Muscle of back (tissue), 11 donors: ENCODE results near the gene LAMC1. TPM values are rescaled to one million over a fixed set of nuclear protein-coding genes. Genes with fewer than 3 reads are reported as not detected.

Experiments
- DNase-seq, 3 donors: peaks; one replicate each; pipeline versions ENCODE4 v3.0.0 to v3.0.0-alpha.2; 2013
- polyA plus RNA-seq, 10 donors: library from polyadenylated mRNA; unstranded; fragments of 120-200 nt; gene quantifications; one replicate each; pipeline ENCODE4 v1.2.1, GENCODE V29; 2013; ENCODE audit not compliant: insufficient read length in 10 of 10

Gene LAMC1
- polyA plus RNA-seq, 10 donors = 272 to 386 (median 317) TPM

DNA sequence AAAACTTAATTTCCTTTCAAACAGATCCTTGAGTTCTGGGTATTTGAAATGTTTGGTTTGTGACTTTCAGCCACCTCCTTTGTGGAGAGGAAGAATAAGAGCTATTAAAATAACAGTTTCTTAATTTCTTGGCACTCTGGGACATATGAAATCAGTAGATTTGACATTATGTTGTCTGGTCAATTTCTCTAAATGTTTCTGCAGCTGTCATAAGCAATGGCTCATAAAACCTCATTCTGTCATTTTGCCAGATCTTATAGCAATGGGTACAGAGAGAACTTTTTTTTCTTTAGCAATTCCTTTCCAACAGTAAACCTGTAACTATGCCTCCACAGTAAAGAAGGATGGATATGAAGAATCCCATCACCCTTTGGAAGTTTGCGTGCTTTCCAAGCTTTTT, 52.6 kb downstream of the LAMC1 start:
- DNase-seq = no peak

GRCh38 chr1:183077097-183077496, 53.9 kb downstream of the LAMC1 start:
- DNase-seq = no peak

GRCh38 chr1:183079712-183080388, 56.6 kb downstream of the LAMC1 start:
- no peak for DNase-seq

- no peak for DNase-seq
These were observed 57.2 kb downstream of the LAMC1 start for GRCh38 chr1:183080406-183080805.

DNA sequence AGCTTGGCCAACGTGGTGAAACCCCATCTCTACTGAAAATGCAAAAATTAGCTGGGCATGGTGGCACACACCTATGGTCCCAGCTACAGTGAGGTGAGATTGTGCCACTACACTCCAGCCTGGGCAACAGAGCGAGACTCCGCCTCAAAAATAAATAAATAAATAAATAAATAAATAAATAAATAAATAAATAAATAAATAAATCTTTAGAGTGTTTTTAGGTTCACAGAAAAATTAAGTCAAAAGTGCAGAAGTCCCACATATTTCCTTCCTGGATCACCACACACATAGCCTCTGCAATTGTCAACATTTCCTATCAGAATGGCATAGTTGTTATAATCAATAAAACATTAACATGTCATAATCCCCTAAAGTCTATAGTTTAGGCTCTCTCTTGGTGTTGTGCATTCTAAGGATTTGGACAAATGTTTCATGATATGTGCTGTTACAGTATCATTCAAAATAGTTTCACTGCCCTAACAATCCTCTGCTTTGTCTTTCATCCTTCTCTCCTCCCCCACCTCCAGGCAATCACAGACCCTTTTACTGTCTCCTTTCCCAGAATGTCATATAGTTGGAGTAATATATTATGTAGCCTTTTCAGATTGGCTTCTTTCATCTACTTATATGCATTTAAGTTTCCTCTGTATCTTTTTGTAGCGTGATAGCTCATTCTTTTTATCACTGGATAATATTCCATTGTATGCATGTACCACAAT, 58.3 kb downstream of the LAMC1 start:
- DNase-seq = no peak

DNA sequence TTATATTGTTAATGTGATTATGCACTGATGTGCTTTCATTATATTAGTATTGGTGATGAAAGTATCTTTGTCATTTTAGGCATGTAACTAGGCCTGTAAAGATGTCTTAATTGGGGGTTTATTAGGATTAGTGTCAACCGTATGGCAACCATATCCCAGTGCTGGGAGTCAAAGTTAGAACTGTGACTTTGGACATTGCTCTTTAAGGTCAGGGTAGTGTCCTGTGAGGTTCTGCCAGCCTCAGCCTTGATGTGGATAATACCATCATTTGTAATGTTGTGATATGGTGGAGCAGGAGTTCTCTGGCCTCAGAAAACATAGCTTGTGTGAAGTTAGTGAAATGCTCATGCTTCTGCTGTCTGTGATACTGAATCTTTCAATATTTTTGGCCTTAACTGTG, 59.4 kb downstream of the LAMC1 start:
- DNase-seq = no peak

DNA sequence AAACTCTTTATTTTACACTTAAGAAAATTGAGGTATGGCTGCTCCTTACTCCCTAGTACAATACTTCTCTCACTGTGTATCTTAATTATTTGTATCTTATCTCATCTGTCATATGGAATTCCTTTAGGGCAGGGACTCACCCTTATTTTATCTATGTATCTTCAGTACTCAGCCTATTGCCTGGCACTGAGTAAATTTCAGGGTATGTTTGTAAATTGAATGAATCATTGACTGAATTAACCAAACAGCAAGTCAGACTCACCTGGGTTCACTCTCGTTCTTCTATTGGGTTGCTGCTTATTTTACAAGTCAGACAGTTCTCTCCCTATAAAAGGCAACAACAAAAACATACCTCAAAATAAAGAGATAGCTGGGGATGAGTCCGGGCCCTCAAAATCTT, 63.8 kb downstream of the LAMC1 start:
- no peak for DNase-seq

DNA sequence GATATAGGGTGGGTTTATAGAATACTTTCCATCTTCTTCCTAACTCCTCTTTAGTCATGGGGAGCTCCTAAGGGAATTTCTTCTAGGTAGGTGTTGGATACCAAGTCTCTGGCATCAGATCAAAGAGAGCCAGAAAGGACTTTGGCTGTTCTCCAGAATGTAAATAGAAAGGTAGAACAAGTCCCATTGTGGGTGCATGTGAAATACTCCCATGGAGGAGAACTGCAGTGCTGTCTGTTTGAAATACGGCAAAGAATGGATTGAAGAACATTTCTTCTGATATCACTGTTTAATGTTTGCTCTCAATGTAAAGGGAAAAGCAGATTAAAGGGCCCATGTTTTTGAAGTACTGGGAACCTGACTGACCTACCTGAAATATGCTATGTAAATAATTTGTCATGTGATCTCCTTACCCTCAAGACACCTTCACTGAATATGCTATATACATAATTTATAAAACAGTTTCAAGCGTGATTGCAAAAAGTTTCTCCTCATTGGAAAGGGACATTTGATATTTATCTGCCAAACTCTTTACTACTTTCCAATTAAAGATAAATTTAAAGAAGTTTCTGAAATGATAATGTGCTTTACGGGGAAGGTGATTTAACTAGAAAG, 65.9 kb downstream of the LAMC1 start:
- DNase-seq = no peak

GRCh38 chr1:183090391-183091006, 67.3 kb downstream of the LAMC1 start:
- DNase-seq = peak; percentile 80 to 93 (median 88)

DNA sequence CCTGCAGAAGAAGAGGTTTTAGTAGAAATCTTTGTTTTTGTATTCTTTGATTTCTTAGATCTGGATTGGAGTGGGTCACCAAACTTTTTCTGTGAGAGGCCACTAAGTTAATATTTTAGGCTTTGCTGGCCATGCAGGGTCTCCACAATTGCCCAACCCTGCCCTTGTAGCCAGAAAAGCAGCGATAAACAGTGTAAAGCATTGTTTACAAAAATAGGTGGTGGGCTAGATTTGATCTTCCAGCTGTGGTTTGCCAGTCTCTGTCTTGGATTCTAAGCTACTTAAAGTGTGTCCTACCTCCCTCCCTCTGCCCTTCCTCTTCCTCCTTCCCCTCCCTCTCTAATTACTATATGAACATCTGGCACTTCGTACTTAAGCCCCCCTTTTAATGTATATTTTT, 68.0 kb downstream of the LAMC1 start:
- DNase-seq = no peak

GRCh38 chr1:183092350-183092749, 69.1 kb downstream of the LAMC1 start:
- DNase-seq = no peak

GRCh38 chr1:183093066-183093668, 69.9 kb downstream of the LAMC1 start:
- DNase-seq = no peak

DNA sequence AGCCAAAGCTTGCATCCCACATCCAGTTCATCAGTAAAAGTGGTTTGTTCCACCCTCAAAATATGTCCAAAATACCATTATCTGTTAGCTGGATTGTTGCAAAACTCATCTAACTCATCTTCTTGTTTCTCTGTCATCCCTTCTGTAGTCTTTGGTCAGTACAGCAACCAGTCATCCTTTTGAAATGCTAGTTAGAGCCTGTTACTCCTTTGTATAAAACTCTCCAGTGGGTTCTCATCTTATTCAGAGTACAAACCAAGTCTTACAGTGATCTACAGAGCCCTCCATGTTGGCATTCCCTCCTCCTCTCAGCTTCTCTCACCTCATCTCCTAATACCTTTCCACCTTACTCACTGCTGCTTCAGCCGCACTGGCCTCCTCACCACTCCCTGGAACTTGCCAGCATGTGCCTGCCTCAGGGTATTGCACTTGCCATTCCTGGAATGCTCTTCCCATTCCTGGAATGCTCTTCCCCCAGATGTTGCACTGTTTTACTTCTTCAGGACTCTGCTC, 70.6 kb downstream of the LAMC1 start:
- DNase-seq = no peak

- DNase-seq = no peak
These were observed 71.1 kb downstream of the LAMC1 start for GRCh38 chr1:183094351-183094750.

- DNase-seq = no peak
These were observed 73.1 kb downstream of the LAMC1 start for GRCh38 chr1:183096351-183096750.

GRCh38 chr1:183096894-183097293, 73.7 kb downstream of the LAMC1 start:
- DNase-seq = peak; percentile 73 to 91 (median 80)

DNA sequence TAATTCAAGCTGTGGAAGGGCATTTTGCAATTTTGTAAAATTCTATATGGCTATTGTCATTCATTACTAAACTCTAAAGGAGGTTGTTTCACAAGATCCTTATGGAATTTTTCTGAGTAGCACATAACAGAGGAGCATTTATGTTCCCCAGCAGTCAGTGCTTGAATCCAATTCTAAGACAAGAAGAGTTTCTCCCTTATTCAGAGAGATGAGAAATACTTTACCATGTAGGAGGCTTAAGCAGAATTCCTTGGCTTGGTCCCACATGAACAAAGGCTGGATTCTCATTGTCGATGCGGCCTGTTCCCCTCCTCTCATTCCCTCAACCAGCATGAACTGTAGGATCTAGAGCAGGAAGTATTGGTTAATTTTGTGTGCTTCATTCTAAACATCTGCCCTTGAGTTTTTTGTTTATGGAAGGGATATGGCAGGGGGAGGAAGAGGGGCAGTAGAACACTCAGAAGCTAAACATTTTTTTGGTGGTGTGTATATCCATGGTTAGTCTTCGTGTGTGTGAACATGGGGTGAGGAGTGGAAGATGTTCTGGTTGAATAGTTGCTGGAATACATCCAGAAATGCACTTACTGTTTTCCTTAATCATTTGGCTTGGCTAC, 74.3 kb downstream of the LAMC1 start:
- peak; percentile 42 to 78 (median 42) for DNase-seq

DNA sequence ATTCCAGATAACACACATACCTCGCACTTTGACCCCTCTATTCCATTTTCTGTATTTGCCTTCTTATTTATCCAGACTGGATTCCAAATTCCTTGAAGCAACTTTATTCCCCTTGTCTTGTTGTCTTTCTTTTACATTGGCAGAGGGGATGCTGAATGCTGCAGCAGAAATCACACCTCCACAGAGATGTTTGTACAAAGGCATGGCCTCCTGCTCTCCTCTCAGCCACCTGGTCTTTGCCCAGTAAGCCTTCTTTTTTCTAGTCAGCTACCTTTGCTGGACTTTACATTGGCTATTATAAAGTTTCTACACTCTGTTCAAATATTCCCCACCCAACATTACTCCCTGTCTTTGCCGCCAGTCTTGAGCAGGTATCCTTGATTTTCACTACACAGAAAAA, 75.1 kb downstream of the LAMC1 start:
- no peak for DNase-seq

DNA sequence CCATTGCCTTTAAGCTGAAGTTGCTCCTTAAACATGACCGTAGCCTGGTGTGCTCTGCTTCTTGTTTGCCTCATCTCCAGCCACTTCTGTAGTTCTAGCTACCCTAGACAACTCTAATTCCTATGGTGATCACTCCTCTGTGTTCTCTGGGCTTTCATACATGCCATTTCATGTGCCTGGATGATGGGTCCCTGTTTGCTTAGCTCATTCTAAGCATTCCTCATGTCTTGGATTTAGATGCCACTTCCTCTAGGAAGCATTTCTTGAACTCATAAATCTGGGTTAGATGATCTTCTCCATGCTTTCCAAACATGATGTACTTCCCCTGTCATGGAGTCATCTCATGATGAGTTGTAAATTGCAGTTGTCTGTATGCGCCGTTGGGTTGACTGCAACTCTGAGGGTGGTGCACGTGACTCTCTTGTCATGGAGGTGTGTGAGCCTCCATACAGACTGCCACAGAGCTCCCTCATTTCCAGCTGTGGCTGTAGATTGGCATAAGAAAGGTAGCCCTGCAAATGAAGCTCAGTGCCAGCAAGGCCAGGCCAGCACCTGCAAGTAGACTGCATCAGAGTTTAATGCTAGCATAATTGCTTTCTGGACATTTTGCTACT, 77.2 kb downstream of the LAMC1 start:
- no peak for DNase-seq

DNA sequence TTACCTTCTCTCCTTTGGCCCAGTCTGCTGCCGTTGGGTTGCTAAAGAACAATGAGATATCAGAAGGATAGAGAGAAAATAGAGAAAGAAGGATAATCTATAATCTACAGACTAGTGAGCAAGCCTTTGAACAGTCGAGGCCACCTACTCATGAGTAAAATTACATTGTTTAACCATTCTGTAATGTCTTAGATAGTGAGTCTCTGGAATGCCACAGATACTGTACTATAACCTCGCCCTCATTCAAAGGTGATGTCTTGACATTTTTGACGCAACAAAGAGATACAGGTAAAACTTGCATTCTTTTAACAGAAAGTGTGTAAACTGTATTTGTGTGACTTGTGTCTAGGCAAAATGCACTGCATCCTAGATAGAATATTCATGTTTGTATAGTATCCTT, 77.9 kb downstream of the LAMC1 start:
- no peak for DNase-seq

DNA sequence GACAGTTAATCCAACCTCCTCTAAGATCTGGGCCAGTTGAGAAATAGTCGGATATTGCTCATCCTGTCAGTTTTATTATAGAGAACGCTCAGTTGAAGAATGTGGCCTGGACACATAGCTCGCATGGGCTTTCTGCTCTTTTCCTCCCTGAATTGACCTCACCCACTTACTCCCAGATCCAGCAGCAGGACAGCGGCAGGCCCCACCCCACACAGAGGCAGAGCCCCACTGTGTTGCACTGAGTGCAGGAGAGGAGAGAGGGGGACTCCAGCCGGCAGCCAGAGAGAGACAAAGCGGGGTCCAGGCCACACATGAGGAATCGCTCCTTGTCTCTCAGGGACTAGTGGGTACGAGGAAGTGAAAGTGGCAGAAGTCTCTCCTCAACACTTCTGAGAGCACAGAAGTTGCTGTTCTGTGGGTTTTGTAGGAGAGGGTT, 78.6 kb downstream of the LAMC1 start:
- peak in 1 of 3 donors; percentile 22 for DNase-seq
